ENCODE data around the gene CCDC148.
"Not testable (repeated sequence)": the region's sequence is repeated elsewhere in the genome, so short reads cannot be mapped to it uniquely, and the experiment has no call there.

Gene CCDC148

GRCh38 chr2:158457826-158458616 is 1.5 kb upstream of the CCDC148 start:
- TF ChIP-seq CTCF (IDR thresholded peaks at IDR 0.05; ENCODE audit: extremely low read depth, missing control alignments) = peak; percentile 20

GRCh38 chr2:158457092-158457825 is 706 bp upstream of the CCDC148 start:
- DNase-seq (ENCODE audit: low spot score) = peak; percentile 70

More at GRCh38 chr2:158457826-158458616, 1.5 kb upstream of the CCDC148 start:
- DNase-seq (ENCODE audit: low spot score) = peak; percentile 74

GRCh38 chr2:158443606-158444005 is 12.9 kb downstream of the CCDC148 start:
- DNase-seq (ENCODE audit: low spot score) = no peak
- no peak for TF ChIP-seq CTCF (IDR thresholded peaks at IDR 0.05; ENCODE audit: extremely low read depth, missing control alignments)

More at GRCh38 chr2:158457092-158457825, 706 bp upstream of the CCDC148 start:
- no peak for TF ChIP-seq CTCF (IDR thresholded peaks at IDR 0.05; ENCODE audit: extremely low read depth, missing control alignments)

- not testable (repeated sequence) for DNase-seq (ENCODE audit: low spot score)
These were observed 17.5 kb downstream of the CCDC148 start for GRCh38 chr2:158439062-158439461.

- not testable (repeated sequence) for DNase-seq (ENCODE audit: low spot score)
These were observed 22.8 kb downstream of the CCDC148 start for GRCh38 chr2:158433716-158434115.

- DNase-seq (ENCODE audit: low spot score) = no peak
- no peak for TF ChIP-seq CTCF (IDR thresholded peaks at IDR 0.05; ENCODE audit: extremely low read depth, missing control alignments)
These were observed 24.4 kb downstream of the CCDC148 start for GRCh38 chr2:158432117-158432516.

- no peak for DNase-seq (ENCODE audit: low spot score)
- no peak for TF ChIP-seq CTCF (IDR thresholded peaks at IDR 0.05; ENCODE audit: extremely low read depth, missing control alignments)
These were observed 42.0 kb downstream of the CCDC148 start for GRCh38 chr2:158414538-158414937.

- TF ChIP-seq CTCF (IDR thresholded peaks at IDR 0.05; ENCODE audit: extremely low read depth, missing control alignments) = no peak
- DNase-seq (ENCODE audit: low spot score) = no peak
These were observed 43.0 kb downstream of the CCDC148 start for GRCh38 chr2:158413581-158413980.

Measured in GM20000 (cell line).